ENCODE measurements around the gene NDRG3. TPM values are rescaled to one million over a fixed set of nuclear protein-coding genes. Genes with fewer than 3 reads are reported as not detected.

NDRG3 gene
- total and polyA plus RNA-seq, 7 experiments from 2014 or later, result 20.8 to 49.4 (median 29.5) TPM

DNA sequence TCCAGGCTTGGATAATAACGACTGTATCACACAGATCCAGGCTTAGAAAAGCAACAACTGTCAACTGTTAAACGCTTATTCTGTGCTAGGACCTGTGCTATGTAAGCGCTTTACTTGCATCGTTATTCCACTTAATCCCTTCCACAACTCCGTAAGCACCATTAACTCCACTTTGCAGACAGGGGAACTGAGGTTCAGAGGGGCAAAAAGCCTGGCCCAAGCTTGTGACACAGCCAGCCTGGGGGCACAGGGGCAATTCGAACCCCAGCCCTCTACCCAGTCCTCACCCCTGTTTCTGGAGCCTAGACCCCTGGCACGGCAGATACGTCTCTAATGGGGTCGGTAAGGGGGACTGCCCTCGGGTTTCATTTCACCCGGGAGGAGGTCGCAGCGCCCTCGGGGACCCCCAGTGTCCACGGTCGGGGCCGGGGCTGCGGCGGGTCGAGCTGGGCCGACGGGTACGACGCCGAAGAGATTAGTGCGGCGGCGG is 27.3 kb upstream of the NDRG3 start:
- ChIA-PET CTCF (no interaction called here), POLR2A (interaction anchor here (0.8 to 1.9 kb wide), 6 partner anchors 83 to 312 kb away, joined by 3 to 7 read pairs (median 4); partner anchors contain the start of gene SLA2)
- Mint-ChIP-seq H3K27me3 (peaks cover 0 to 2% (median 0%) of the 10 kb centered on the region in 5 donors), H3K4me1 (peaks cover 8 to 36% (median 27%) of the 10 kb centered on the region in 7 donors), H3K27ac (peak overlapping the region; percentile 90 to 100 (median 97)), H3K9me3 (peaks cover 0 to 5% (median 0%) of the 10 kb centered on the region in 11 donors), H3K4me3 (peak overlapping the region; percentile 83 to 98 (median 95)), H3K36me3 (peaks cover 0 to 5% (median 0%) of the 10 kb centered on the region in 5 donors)
- intact Hi-C loops (cut with micrococcal nuclease), result loop anchor here (1.0 to 10.0 kb wide), 7 partner anchors 27 to 818 kb away; partner anchors contain the start of genes NDRG3 (in 2 of the 2), MROH8 (in 1 of the 2), RBL1 (in 1 of the 2) and RPN2 (in 1 of the 2)
- Histone ChIP-seq H3K27me3 (ENCODE audit: control insufficient read depth in 2 of 2, insufficient read depth in 2 of 2, low read length in 2 of 2) (no peaks in the 10 kb centered on the region), H3K4me1 (ENCODE audit: control insufficient read depth in 2 of 2, insufficient read depth in 2 of 2, low read length in 2 of 2) (peaks cover 8 to 13% of the 10 kb centered on the region in 2 donors), H3K9me3 (ENCODE audit: control insufficient read depth in 2 of 3, low read length in 3 of 3) (no peaks in the 10 kb centered on the region), H3K4me3 (ENCODE audit: low read length) (peak overlapping the region; percentile 96), H3K27ac (ENCODE audit: low read depth, low read length) (peak overlapping the region; percentile 93), H3K36me3 (ENCODE audit: control insufficient read depth in 2 of 3, insufficient read depth in 3 of 3, low read length in 3 of 3) (peaks cover 0 to 12% (median 0%) of the 10 kb centered on the region in 3 experiments)
- DNase-seq (no peak), ATAC-seq (no peak)

GRCh38 chr20:36770680-36771079 is 24.8 kb upstream of the NDRG3 start:
- H3K27me3 Mint-ChIP-seq, result peaks cover 0 to 2% (median 0%) of the 10 kb centered on the region in 5 donors
- H3K27ac ChIP-seq (ENCODE audit: low read depth, low read length), result no peak overlapping the region
- peaks cover 8 to 13% of the 10 kb centered on the region in 2 donors for H3K4me1 ChIP-seq (ENCODE audit: control insufficient read depth in 2 of 2, insufficient read depth in 2 of 2, low read length in 2 of 2)
- peaks cover 0 to 7% (median 0%) of the 10 kb centered on the region in 5 donors for H3K36me3 Mint-ChIP-seq
- ATAC-seq (no peak), DNase-seq (no peak)
- H3K4me1 Mint-ChIP-seq, result peaks cover 8 to 36% (median 27%) of the 10 kb centered on the region in 7 donors
- H3K4me3 Mint-ChIP-seq, result peak overlapping the region in 1 of 10 donors; percentile 48
- no peak overlapping the region for H3K4me3 ChIP-seq (ENCODE audit: low read length)
- H3K9me3 ChIP-seq (ENCODE audit: control insufficient read depth in 2 of 3, low read length in 3 of 3), result no peaks in the 10 kb centered on the region
- POLR2A ChIA-PET, result interaction anchor here (0.8 kb wide), 1 partner anchor 198 kb away, joined by 3 read pairs; no protein-coding TSS in a partner anchor
- no peaks in the 10 kb centered on the region for H3K27me3 ChIP-seq (ENCODE audit: control insufficient read depth in 2 of 2, insufficient read depth in 2 of 2, low read length in 2 of 2)
- peaks cover 0 to 12% (median 0%) of the 10 kb centered on the region in 3 experiments for H3K36me3 ChIP-seq (ENCODE audit: control insufficient read depth in 2 of 3, insufficient read depth in 3 of 3, low read length in 3 of 3)
- H3K27ac Mint-ChIP-seq, result peak overlapping the region in 3 of 9 donors; percentile 6 to 27 (median 13)
- CTCF ChIA-PET, result no interaction called here
- intact Hi-C loops (cut with micrococcal nuclease), result loop anchor here in 1 of 2 donors (5.0 to 10.0 kb wide), 3 partner anchors 327 to 816 kb away; partner anchors contain the start of genes MROH8, RBL1, RPN2 and SCAND1
- H3K9me3 Mint-ChIP-seq, result peaks cover 0 to 5% (median 0%) of the 10 kb centered on the region in 11 donors

DNA sequence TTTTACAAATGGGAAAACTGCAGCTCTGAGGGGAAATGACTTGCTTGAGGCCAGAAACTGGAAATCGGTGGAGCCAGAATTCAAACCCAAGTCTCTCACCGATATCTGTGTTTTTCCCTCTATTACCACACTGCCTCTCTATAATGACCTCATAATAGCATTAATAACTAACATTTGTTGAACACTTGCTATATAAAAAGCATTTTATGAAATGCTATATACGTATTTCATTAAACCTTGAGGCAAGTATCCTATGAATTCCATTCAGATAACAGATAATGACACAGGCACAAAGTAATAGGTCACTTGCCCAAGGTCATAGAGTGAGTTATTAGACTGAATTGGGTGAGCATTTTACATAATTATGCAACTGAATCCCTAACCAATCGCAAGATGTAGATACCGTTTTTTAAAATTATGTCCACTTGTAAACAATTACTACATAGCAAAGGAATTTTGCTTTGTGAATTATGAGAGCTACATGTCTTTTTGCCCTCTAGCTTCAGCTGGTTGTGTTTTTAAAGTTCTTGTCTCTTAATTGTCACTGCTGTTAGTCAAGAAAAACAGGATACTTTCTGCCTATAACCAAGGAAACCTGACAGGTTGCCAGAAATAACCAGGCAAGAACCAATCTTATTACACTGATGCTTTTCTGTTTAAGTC is 23.0 kb upstream of the NDRG3 start:
- Mint-ChIP-seq H3K4me1 (peaks cover 8 to 30% (median 20%) of the 10 kb centered on the region in 7 donors), H3K4me3 (no peak overlapping the region), H3K9me3 (peaks cover 0 to 5% (median 0%) of the 10 kb centered on the region in 11 donors), H3K27ac (no peak overlapping the region), H3K27me3 (peaks cover 0 to 2% (median 0%) of the 10 kb centered on the region in 5 donors), H3K36me3 (peaks cover 0 to 7% (median 0%) of the 10 kb centered on the region in 5 donors)
- H3K4me3 ChIP-seq (ENCODE audit: low read length), result no peak overlapping the region
- H3K9me3 ChIP-seq (ENCODE audit: control insufficient read depth in 2 of 3, low read length in 3 of 3), result no peaks in the 10 kb centered on the region
- ChIA-PET POLR2A (interaction anchor here (0.5 to 1.3 kb wide), 4 partner anchors 14 to 219 kb away, joined by 3 to 5 read pairs (median 4); no protein-coding TSS in a partner anchor), CTCF (no interaction called here)
- H3K27me3 ChIP-seq (ENCODE audit: control insufficient read depth in 2 of 2, insufficient read depth in 2 of 2, low read length in 2 of 2), result no peaks in the 10 kb centered on the region
- peaks cover 7 to 8% of the 10 kb centered on the region in 2 donors for H3K4me1 ChIP-seq (ENCODE audit: control insufficient read depth in 2 of 2, insufficient read depth in 2 of 2, low read length in 2 of 2)
- H3K27ac ChIP-seq (ENCODE audit: low read depth, low read length), result no peak overlapping the region
- H3K36me3 ChIP-seq (ENCODE audit: control insufficient read depth in 2 of 3, insufficient read depth in 3 of 3, low read length in 3 of 3), result peaks cover 0 to 10% (median 0%) of the 10 kb centered on the region in 3 experiments
- ATAC-seq (no peak), DNase-seq (no peak)
- intact Hi-C loops (cut with micrococcal nuclease), result no loop called here

DNA sequence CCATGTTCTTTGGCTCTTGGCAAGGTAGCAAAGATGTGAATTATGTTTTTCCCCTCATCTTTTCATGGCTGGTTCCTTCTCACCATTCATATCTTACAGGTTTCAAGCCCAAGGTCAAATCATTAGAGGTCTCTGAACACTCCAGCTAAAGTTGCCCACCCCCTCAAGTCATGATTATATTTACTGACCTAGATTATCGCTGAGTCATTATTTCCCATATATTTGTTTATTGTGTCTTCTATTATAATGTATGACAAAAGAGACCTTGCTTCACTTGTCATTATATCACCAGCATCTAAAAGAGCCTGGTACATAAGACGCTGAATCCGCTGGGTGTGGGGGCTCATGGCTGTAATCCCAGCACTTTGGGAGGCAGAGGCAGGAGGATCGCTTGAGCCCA is 15.2 kb upstream of the NDRG3 start:
- H3K27ac Mint-ChIP-seq, result peak overlapping the region in 1 of 9 donors; percentile 55
- H3K27ac ChIP-seq (ENCODE audit: low read depth, low read length), result no peak overlapping the region
- H3K36me3 ChIP-seq (ENCODE audit: control insufficient read depth in 2 of 3, insufficient read depth in 3 of 3, low read length in 3 of 3), result peaks cover 0 to 8% (median 0%) of the 10 kb centered on the region in 3 experiments
- intact Hi-C loops (cut with micrococcal nuclease), result no loop called here
- ATAC-seq (no peak), DNase-seq (no peak)
- no peaks in the 10 kb centered on the region for H3K9me3 ChIP-seq (ENCODE audit: control insufficient read depth in 2 of 3, low read length in 3 of 3)
- no peak overlapping the region for H3K4me3 Mint-ChIP-seq
- no peak overlapping the region for H3K4me3 ChIP-seq (ENCODE audit: low read length)
- H3K4me1 ChIP-seq (ENCODE audit: control insufficient read depth in 2 of 2, insufficient read depth in 2 of 2, low read length in 2 of 2), result no peaks in the 10 kb centered on the region
- H3K27me3 ChIP-seq (ENCODE audit: control insufficient read depth in 2 of 2, insufficient read depth in 2 of 2, low read length in 2 of 2), result no peaks in the 10 kb centered on the region
- H3K36me3 Mint-ChIP-seq, result peaks cover 0 to 15% (median 8%) of the 10 kb centered on the region in 5 donors
- no peaks in the 10 kb centered on the region for H3K9me3 Mint-ChIP-seq
- H3K4me1 Mint-ChIP-seq, result peaks cover 0 to 16% (median 0%) of the 10 kb centered on the region in 7 donors
- no peaks in the 10 kb centered on the region for H3K27me3 Mint-ChIP-seq
- POLR2A ChIA-PET, result no interaction called here
- CTCF ChIA-PET, result no interaction called here

DNA sequence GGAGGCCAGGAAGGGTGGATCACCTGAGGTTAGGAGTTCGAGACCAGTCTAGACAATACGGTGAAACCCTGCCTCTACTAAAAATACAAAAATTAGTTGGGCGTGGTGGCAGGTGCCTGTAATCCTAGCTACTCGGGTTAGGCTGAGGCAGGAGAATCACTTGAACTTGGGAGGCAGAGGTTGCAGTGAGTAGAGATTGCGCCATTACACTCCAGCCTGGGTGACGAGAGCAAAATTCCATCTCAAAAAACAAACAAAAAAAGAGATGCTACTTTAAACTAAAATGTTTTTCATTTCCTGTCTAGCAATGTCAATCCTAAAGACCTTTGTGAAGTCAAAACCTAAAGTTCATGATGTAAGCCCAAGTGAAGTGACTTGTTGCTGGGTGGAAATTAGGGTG is 14.8 kb upstream of the NDRG3 start:
- DNase-seq (no peak), ATAC-seq (no peak)
- no peaks in the 10 kb centered on the region for H3K27me3 ChIP-seq (ENCODE audit: control insufficient read depth in 2 of 2, insufficient read depth in 2 of 2, low read length in 2 of 2)
- H3K4me3 ChIP-seq (ENCODE audit: low read length), result no peak overlapping the region
- peak overlapping the region in 1 of 9 donors; percentile 41 for H3K27ac Mint-ChIP-seq
- intact Hi-C loops (cut with micrococcal nuclease), result no loop called here
- peaks cover 0 to 9% (median 0%) of the 10 kb centered on the region in 3 experiments for H3K36me3 ChIP-seq (ENCODE audit: control insufficient read depth in 2 of 3, insufficient read depth in 3 of 3, low read length in 3 of 3)
- peaks cover 0 to 16% (median 8%) of the 10 kb centered on the region in 5 donors for H3K36me3 Mint-ChIP-seq
- H3K27me3 Mint-ChIP-seq, result no peaks in the 10 kb centered on the region
- no peak overlapping the region for H3K27ac ChIP-seq (ENCODE audit: low read depth, low read length)
- no peaks in the 10 kb centered on the region for H3K9me3 ChIP-seq (ENCODE audit: control insufficient read depth in 2 of 3, low read length in 3 of 3)
- no peak overlapping the region for H3K4me3 Mint-ChIP-seq
- peaks cover 0 to 16% (median 0%) of the 10 kb centered on the region in 7 donors for H3K4me1 Mint-ChIP-seq
- CTCF ChIA-PET, result no interaction called here
- H3K9me3 Mint-ChIP-seq, result no peaks in the 10 kb centered on the region
- POLR2A ChIA-PET, result no interaction called here
- H3K4me1 ChIP-seq (ENCODE audit: control insufficient read depth in 2 of 2, insufficient read depth in 2 of 2, low read length in 2 of 2), result no peaks in the 10 kb centered on the region

DNA sequence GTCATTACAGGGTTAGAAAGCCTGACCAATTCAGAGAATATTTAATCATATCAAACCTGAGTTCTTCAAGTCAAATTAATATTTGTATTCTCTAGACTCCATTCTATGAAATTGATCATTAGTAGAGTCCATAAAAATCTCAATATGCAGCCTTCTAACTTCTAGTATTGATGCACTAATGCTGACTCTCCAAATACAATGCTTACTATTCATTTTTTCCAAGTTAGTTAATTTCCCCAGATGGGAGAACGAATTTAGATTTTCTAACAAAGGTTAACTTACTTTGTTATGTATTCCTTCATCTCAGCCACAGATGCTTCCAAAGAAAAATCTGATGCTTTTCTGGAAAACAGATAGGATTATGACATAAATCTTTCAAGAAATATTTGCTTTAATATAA is 12.4 kb upstream of the NDRG3 start:
- ATAC-seq (no peak), DNase-seq (no peak)
- peaks cover 0 to 19% (median 0%) of the 10 kb centered on the region in 7 donors for H3K4me1 Mint-ChIP-seq
- no peak overlapping the region for H3K27ac ChIP-seq (ENCODE audit: low read depth, low read length)
- H3K27ac Mint-ChIP-seq, result peak overlapping the region in 1 of 9 donors; percentile 28
- H3K4me3 ChIP-seq (ENCODE audit: low read length), result no peak overlapping the region
- POLR2A ChIA-PET, result interaction anchor here (0.6 kb wide), 1 partner anchor 11 kb away, joined by 3 read pairs; no protein-coding TSS in a partner anchor
- H3K9me3 Mint-ChIP-seq, result no peaks in the 10 kb centered on the region
- H3K36me3 Mint-ChIP-seq, result peaks cover 0 to 23% (median 8%) of the 10 kb centered on the region in 5 donors
- intact Hi-C loops (cut with micrococcal nuclease), result no loop called here
- CTCF ChIA-PET, result no interaction called here
- H3K36me3 ChIP-seq (ENCODE audit: control insufficient read depth in 2 of 3, insufficient read depth in 3 of 3, low read length in 3 of 3), result peaks cover 0 to 23% (median 0%) of the 10 kb centered on the region in 3 experiments
- H3K27me3 ChIP-seq (ENCODE audit: control insufficient read depth in 2 of 2, insufficient read depth in 2 of 2, low read length in 2 of 2), result no peaks in the 10 kb centered on the region
- H3K9me3 ChIP-seq (ENCODE audit: control insufficient read depth in 2 of 3, low read length in 3 of 3), result no peaks in the 10 kb centered on the region
- no peaks in the 10 kb centered on the region for H3K27me3 Mint-ChIP-seq
- no peak overlapping the region for H3K4me3 Mint-ChIP-seq
- H3K4me1 ChIP-seq (ENCODE audit: control insufficient read depth in 2 of 2, insufficient read depth in 2 of 2, low read length in 2 of 2), result no peaks in the 10 kb centered on the region
